Mesenchymal stem cell (in vitro differentiated cells and primary cell): ENCODE measurements around the gene PTPRO.

Experiments
- DNase-seq: peaks from one replicate; pipeline ENCODE4 v3.0.0-alpha.2; 2013
- H2AFZ ChIP-seq: one replicate; pipeline ENCODE4 v1.6.1; 2013; ENCODE audit warnings: low read depth, mild to moderate bottlenecking, control low read depth, inconsistent platforms, low read length, moderate library complexity
- H2AK5ac ChIP-seq: 2 replicates; pipeline ENCODE4 v1.6.1; 2013; ENCODE audit warnings: low read length, moderate library complexity, mild to moderate bottlenecking, inconsistent platforms; ENCODE audit not compliant: severe bottlenecking
- H2BK120ac ChIP-seq: one replicate; pipeline ENCODE4 v1.6.1; 2013; ENCODE audit warnings: low read depth, mild to moderate bottlenecking, inconsistent platforms, low read length, moderate library complexity
- H2BK12ac ChIP-seq, 2 experiments: one replicate each; pipeline ENCODE4 v1.6.1; 2013; ENCODE audit warnings: inconsistent platforms in 2 of 2, low read length in 2 of 2, mild to moderate bottlenecking in 2 of 2, moderate library complexity in 2 of 2, control low read depth in 1 of 2
- H2BK15ac ChIP-seq: one replicate; pipeline ENCODE4 v1.6.1; 2013; ENCODE audit warnings: mild to moderate bottlenecking, low read depth, inconsistent platforms; ENCODE audit not compliant: poor library complexity, severe bottlenecking
- H2BK5ac ChIP-seq: 2 replicates; pipeline ENCODE4 v1.6.1; 2013; ENCODE audit warnings: low read depth, mild to moderate bottlenecking, low read length, control low read depth, inconsistent platforms; ENCODE audit not compliant: poor library complexity, severe bottlenecking
- H3K14ac ChIP-seq, 2 experiments: one replicate each; pipeline ENCODE4 v1.6.1; 2013; ENCODE audit warnings: inconsistent platforms in 2 of 2, low read length in 2 of 2, control low read depth in 1 of 2, mild to moderate bottlenecking in 1 of 2, moderate library complexity in 1 of 2
- H3K18ac ChIP-seq, 2 experiments: one replicate each; pipeline ENCODE4 v1.6.1; 2013; ENCODE audit warnings: inconsistent platforms in 2 of 2, low read length in 2 of 2, control low read depth in 1 of 2, low read depth in 1 of 2, mild to moderate bottlenecking in 1 of 2
- H3K23ac ChIP-seq, 2 experiments: one replicate each; pipeline ENCODE4 v1.6.1; 2013; ENCODE audit warnings: inconsistent platforms in 2 of 2, low read length in 2 of 2, mild to moderate bottlenecking in 2 of 2, moderate library complexity in 2 of 2, control low read depth in 1 of 2
- H3K27ac ChIP-seq: 2 replicates; pipeline ENCODE4 v1.5.1; 2013; ENCODE audit warnings: mild to moderate bottlenecking, moderate library complexity, low read length, control low read depth, inconsistent platforms; ENCODE audit not compliant: poor library complexity, severe bottlenecking
- H3K27me3 ChIP-seq, 2 experiments: 2 replicates each; pipeline versions ENCODE4 v1.6.1 to v1.7.0; 2013; ENCODE audit warnings: low read length in 2 of 2, mild to moderate bottlenecking in 2 of 2, moderate library complexity in 2 of 2, control low read depth in 1 of 2, inconsistent platforms in 1 of 2; ENCODE audit not compliant: control insufficient read depth in 1 of 2, insufficient read depth in 1 of 2
- H3K36me3 ChIP-seq, 2 experiments: 2 replicates each; pipeline versions ENCODE4 v1.6.1 to v1.7.0; 2013; ENCODE audit warnings: low read length in 2 of 2, control low read depth in 1 of 2, inconsistent platforms in 1 of 2, low read depth in 1 of 2, mild to moderate bottlenecking in 1 of 2; ENCODE audit not compliant: insufficient read depth in 2 of 2, control insufficient read depth in 1 of 2
- H3K4ac ChIP-seq, 2 experiments: one replicate each; pipeline ENCODE4 v1.6.1; 2013; ENCODE audit warnings: inconsistent platforms in 2 of 2, low read length in 2 of 2, mild to moderate bottlenecking in 2 of 2, moderate library complexity in 2 of 2, control low read depth in 1 of 2, low read depth in 1 of 2
- H3K4me1 ChIP-seq: 2 replicates; pipeline ENCODE4 v1.6.1; 2013; ENCODE audit warnings: low read depth, low read length, control low read depth; ENCODE audit not compliant: control insufficient read depth, insufficient read depth
- H3K4me2 ChIP-seq: 2 replicates; pipeline ENCODE4 v1.6.1; 2013; ENCODE audit warnings: low read length, mild to moderate bottlenecking, inconsistent platforms; ENCODE audit not compliant: poor library complexity, severe bottlenecking
- H3K4me3 ChIP-seq, 2 experiments: 2 replicates each; pipeline versions ENCODE4 v1.5.1 to v1.7.0; 2013; ENCODE audit warnings: low read length in 2 of 2, mild to moderate bottlenecking in 2 of 2, control low read depth in 1 of 2, low read depth in 1 of 2; ENCODE audit not compliant: insufficient read depth in 1 of 2
- H3K79me1 ChIP-seq: replicated peaks from 2 replicates; pipeline ENCODE4 v1.6.1; 2013; ENCODE audit warnings: mild to moderate bottlenecking, control low read depth, low read length, inconsistent platforms; ENCODE audit not compliant: poor library complexity, severe bottlenecking
- H3K9ac ChIP-seq: 2 replicates; pipeline ENCODE4 v1.7.0; 2013; ENCODE audit warnings: mild to moderate bottlenecking, low read length, moderate library complexity
- H3K9me3 ChIP-seq: 2 replicates; pipeline ENCODE4 v1.7.0; 2013; ENCODE audit warnings: mild to moderate bottlenecking, low read length; ENCODE audit not compliant: control insufficient read depth
- H4K8ac ChIP-seq: one replicate; pipeline ENCODE4 v1.6.1; 2013; ENCODE audit warnings: inconsistent platforms, mild to moderate bottlenecking, low read length, moderate library complexity
- H4K91ac ChIP-seq: one replicate; pipeline ENCODE4 v1.6.1; 2013; ENCODE audit warnings: mild to moderate bottlenecking, low read length, inconsistent platforms
- WGBS: methylation state at CpG from one replicate; pipeline ENCODE4 v1.1.7; 2013; ENCODE audit warnings: mixed read lengths; 5-methylcytosine and 5-hydroxymethylcytosine counted together

Gene PTPRO

GRCh38 chr12:15429262-15429661 is 107.0 kb downstream of the PTPRO start:
- Histone ChIP-seq H3K79me1 (no peaks in the 10 kb centered on the region), H3K36me3 (no peaks in the 10 kb centered on the region), H2AK5ac (no peak overlapping the region), H3K4me3 (no peak overlapping the region), H4K8ac (no peak overlapping the region), H3K18ac (no peak overlapping the region), H2BK5ac (no peak overlapping the region), H3K4me2 (no peak overlapping the region), H4K91ac (no peak overlapping the region), H2BK120ac (no peak overlapping the region), H3K4me1 (no peaks in the 10 kb centered on the region), H3K9me3 (no peaks in the 10 kb centered on the region), H3K23ac (no peak overlapping the region), H3K14ac (no peak overlapping the region), H3K27ac (no peak overlapping the region), H2BK15ac (no peak overlapping the region), H2AFZ (no peak overlapping the region), H3K27me3 (no peaks in the 10 kb centered on the region), H2BK12ac (no peak overlapping the region), H3K4ac (no peak overlapping the region), H3K9ac (no peak overlapping the region)
- WGBS = 94% methylated on average over 1 of the region's 1 CpG
- DNase-seq = no peak

GRCh38 chr12:15435597-15435996 is 113.3 kb downstream of the PTPRO start:
- Histone ChIP-seq H3K27ac (no peak overlapping the region), H2BK120ac (no peak overlapping the region), H4K91ac (no peak overlapping the region), H3K4me1 (no peaks in the 10 kb centered on the region), H3K4me3 (no peak overlapping the region), H4K8ac (no peak overlapping the region), H3K36me3 (no peaks in the 10 kb centered on the region), H3K79me1 (no peaks in the 10 kb centered on the region), H2BK15ac (no peak overlapping the region), H3K18ac (no peak overlapping the region), H3K4ac (no peak overlapping the region), H2BK5ac (no peak overlapping the region), H3K9ac (no peak overlapping the region), H3K4me2 (no peak overlapping the region), H3K9me3 (peaks cover 19% of the 10 kb centered on the region), H2BK12ac (no peak overlapping the region), H3K27me3 (no peaks in the 10 kb centered on the region), H3K23ac (no peak overlapping the region), H3K14ac (no peak overlapping the region), H2AK5ac (no peak overlapping the region), H2AFZ (no peak overlapping the region)
- peak; percentile 3 for DNase-seq
- WGBS = no CpG with 5 or more reads among the region's 2 CpGs

- Histone ChIP-seq H3K36me3 (no peaks in the 10 kb centered on the region), H3K4ac (no peak overlapping the region), H2AK5ac (no peak overlapping the region), H3K4me3 (no peak overlapping the region), H3K27ac (no peak overlapping the region), H2BK120ac (no peak overlapping the region), H3K79me1 (no peaks in the 10 kb centered on the region), H2BK15ac (no peak overlapping the region), H3K9me3 (peaks cover 19% of the 10 kb centered on the region), H4K8ac (no peak overlapping the region), H2BK12ac (no peak overlapping the region), H3K4me2 (no peak overlapping the region), H3K18ac (no peak overlapping the region), H3K23ac (no peak overlapping the region), H3K14ac (no peak overlapping the region), H3K9ac (no peak overlapping the region), H4K91ac (no peak overlapping the region), H3K4me1 (no peaks in the 10 kb centered on the region), H3K27me3 (no peaks in the 10 kb centered on the region), H2AFZ (no peak overlapping the region), H2BK5ac (no peak overlapping the region)
- DNase-seq = no peak
- 84% methylated on average over 9 of the region's 9 CpGs for WGBS
These were observed 117.2 kb downstream of the PTPRO start for GRCh38 chr12:15439459-15439858.

GRCh38 chr12:15443050-15443449 is 120.7 kb downstream of the PTPRO start:
- H4K91ac ChIP-seq = no peak overlapping the region
- no peak overlapping the region for H3K4me3 ChIP-seq
- H3K9me3 ChIP-seq = peaks cover 8% of the 10 kb centered on the region
- no peak overlapping the region for H2BK5ac ChIP-seq
- H2BK120ac ChIP-seq = no peak overlapping the region
- no peak overlapping the region for H3K23ac ChIP-seq
- no peak overlapping the region for H3K27ac ChIP-seq
- H3K4ac ChIP-seq = no peak overlapping the region
- no peak overlapping the region for H2AFZ ChIP-seq
- no peak overlapping the region for H3K9ac ChIP-seq
- no peaks in the 10 kb centered on the region for H3K4me1 ChIP-seq
- 78% methylated on average over 3 of the region's 3 CpGs for WGBS
- no peaks in the 10 kb centered on the region for H3K36me3 ChIP-seq
- DNase-seq = no peak
- no peak overlapping the region for H2AK5ac ChIP-seq
- no peak overlapping the region for H3K14ac ChIP-seq
- H3K4me2 ChIP-seq = no peak overlapping the region
- H4K8ac ChIP-seq = no peak overlapping the region
- H3K79me1 ChIP-seq = no peaks in the 10 kb centered on the region
- H3K18ac ChIP-seq = no peak overlapping the region
- no peak overlapping the region for H2BK15ac ChIP-seq
- no peaks in the 10 kb centered on the region for H3K27me3 ChIP-seq
- H2BK12ac ChIP-seq = no peak overlapping the region
